CD4-positive, alpha-beta memory T cell (primary cell): ENCODE data around the gene PIGN. TPM values are rescaled to one million over a fixed set of nuclear protein-coding genes. Genes with fewer than 3 reads are reported as not detected.

ENCODE experiments used
- CTCF ChIA-PET: fragments of 350-600 bp; sonication (Branson Sonifier 250); formaldehyde crosslinking; loops from one replicate; lab custom pipeline; 2021; ENCODE audit warnings: inconsistent platforms; ENCODE audit not compliant: partially characterized antibody; lab: Charles Lee
- POLR2A ChIA-PET: fragments of 350-600 bp; sonication (Branson Sonifier 250); formaldehyde crosslinking; loops from one replicate; lab custom pipeline; 2021; ENCODE audit not compliant: partially characterized antibody; lab: Charles Lee
- DNase-seq, 5 donors: peaks; one replicate each; pipeline versions ENCODE4 v3.0.0 to v3.0.0-alpha.2; 2020 to 2022; ENCODE audit warnings: mixed read lengths in 1 of 5
- H3K27ac ChIP-seq: one replicate; pipeline ENCODE4 v1.7.0; 2013; ENCODE audit warnings: low read depth, low read length
- H3K27me3 ChIP-seq: 2 replicates; pipeline ENCODE4 v1.7.0; 2013; ENCODE audit warnings: mild to moderate bottlenecking, low read length, moderate library complexity; ENCODE audit not compliant: insufficient read depth
- H3K36me3 ChIP-seq: 2 replicates; pipeline ENCODE4 v1.7.0; 2013; ENCODE audit warnings: mild to moderate bottlenecking, low read length, moderate library complexity; ENCODE audit not compliant: insufficient read depth
- H3K4me1 ChIP-seq: 2 replicates; pipeline ENCODE4 v1.7.0; 2013; ENCODE audit warnings: mild to moderate bottlenecking, low read length, moderate library complexity; ENCODE audit not compliant: insufficient read depth
- H3K4me3 ChIP-seq, 2 donors: one replicate each; pipeline ENCODE4 v1.7.0; 2013; ENCODE audit warnings: low read length in 2 of 2, mild to moderate bottlenecking in 1 of 2
- H3K9me3 ChIP-seq, 2 donors: one replicate each; pipeline ENCODE4 v1.7.0; 2013; ENCODE audit warnings: low read length in 2 of 2, control low read depth in 1 of 2; ENCODE audit not compliant: control insufficient read depth in 1 of 2
- H3K27ac Mint-ChIP-seq, 7 donors: one replicate each; pipeline ENCODE4 v1.8.0; 2020 to 2021; ENCODE audit warnings: mixed read lengths in 7 of 7, mild to moderate bottlenecking in 6 of 7, inconsistent platforms in 3 of 7, moderate library complexity in 3 of 7
- H3K27me3 Mint-ChIP-seq, 2 donors: one replicate each; pipeline ENCODE4 v1.8.0; 2020 to 2021; ENCODE audit warnings: mixed read lengths in 2 of 2
- H3K36me3 Mint-ChIP-seq, 2 donors: one replicate each; pipeline ENCODE4 v1.8.0; 2020 to 2021; ENCODE audit warnings: mixed read lengths in 2 of 2, inconsistent platforms in 1 of 2, mild to moderate bottlenecking in 1 of 2
- H3K4me1 Mint-ChIP-seq, 4 donors: one replicate each; pipeline ENCODE4 v1.8.0; 2020 to 2021; ENCODE audit warnings: mixed read lengths in 4 of 4, mild to moderate bottlenecking in 1 of 4
- H3K4me3 Mint-ChIP-seq, 8 donors: one replicate each; pipeline ENCODE4 v1.8.0; 2020 to 2021; ENCODE audit warnings: mixed read lengths in 8 of 8, mild to moderate bottlenecking in 7 of 8, moderate library complexity in 6 of 8, inconsistent platforms in 3 of 8
- H3K9me3 Mint-ChIP-seq, 8 donors: one replicate each; pipeline ENCODE4 v1.8.0; 2020 to 2021; ENCODE audit warnings: mixed read lengths in 8 of 8, mild to moderate bottlenecking in 5 of 8, inconsistent platforms in 3 of 8, moderate library complexity in 1 of 8
- intact Hi-C: fragments of 100-400 bp; cut with micrococcal nuclease; formaldehyde crosslinking; loops from one replicate; pipeline ENCODE4 v1.15.1; 2023
- polyA plus RNA-seq, 2 donors: library from polyadenylated mRNA; unstranded; fragments of 300-500 nt; fragmentation: Illumina TruSeq; gene quantifications; one replicate each; pipeline ENCODE4 v1.2.3, GENCODE V29; 2021
- total RNA-seq, 2 experiments: library from RNA; stranded (reverse); gene quantifications; one replicate each; pipeline ENCODE4 v1.2.3, GENCODE V29; 2021

Gene PIGN, protein sequence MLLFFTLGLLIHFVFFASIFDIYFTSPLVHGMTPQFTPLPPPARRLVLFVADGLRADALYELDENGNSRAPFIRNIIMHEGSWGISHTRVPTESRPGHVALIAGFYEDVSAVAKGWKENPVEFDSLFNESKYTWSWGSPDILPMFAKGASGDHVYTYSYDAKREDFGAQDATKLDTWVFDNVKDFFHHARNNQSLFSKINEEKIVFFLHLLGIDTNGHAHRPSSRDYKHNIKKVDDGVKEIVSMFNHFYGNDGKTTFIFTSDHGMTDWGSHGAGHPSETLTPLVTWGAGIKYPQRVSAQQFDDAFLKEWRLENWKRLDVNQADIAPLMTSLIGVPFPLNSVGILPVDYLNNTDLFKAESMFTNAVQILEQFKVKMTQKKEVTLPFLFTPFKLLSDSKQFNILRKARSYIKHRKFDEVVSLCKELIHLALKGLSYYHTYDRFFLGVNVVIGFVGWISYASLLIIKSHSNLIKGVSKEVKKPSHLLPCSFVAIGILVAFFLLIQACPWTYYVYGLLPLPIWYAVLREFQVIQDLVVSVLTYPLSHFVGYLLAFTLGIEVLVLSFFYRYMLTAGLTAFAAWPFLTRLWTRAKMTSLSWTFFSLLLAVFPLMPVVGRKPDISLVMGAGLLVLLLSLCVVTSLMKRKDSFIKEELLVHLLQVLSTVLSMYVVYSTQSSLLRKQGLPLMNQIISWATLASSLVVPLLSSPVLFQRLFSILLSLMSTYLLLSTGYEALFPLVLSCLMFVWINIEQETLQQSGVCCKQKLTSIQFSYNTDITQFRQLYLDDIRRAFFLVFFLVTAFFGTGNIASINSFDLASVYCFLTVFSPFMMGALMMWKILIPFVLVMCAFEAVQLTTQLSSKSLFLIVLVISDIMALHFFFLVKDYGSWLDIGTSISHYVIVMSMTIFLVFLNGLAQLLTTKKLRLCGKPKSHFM
- total RNA-seq = 10 to 100 TPM; 27.7 to 31.0 TPM
- 10 to 100 TPM; 12.9 to 15.4 TPM for polyA plus RNA-seq

DNA sequence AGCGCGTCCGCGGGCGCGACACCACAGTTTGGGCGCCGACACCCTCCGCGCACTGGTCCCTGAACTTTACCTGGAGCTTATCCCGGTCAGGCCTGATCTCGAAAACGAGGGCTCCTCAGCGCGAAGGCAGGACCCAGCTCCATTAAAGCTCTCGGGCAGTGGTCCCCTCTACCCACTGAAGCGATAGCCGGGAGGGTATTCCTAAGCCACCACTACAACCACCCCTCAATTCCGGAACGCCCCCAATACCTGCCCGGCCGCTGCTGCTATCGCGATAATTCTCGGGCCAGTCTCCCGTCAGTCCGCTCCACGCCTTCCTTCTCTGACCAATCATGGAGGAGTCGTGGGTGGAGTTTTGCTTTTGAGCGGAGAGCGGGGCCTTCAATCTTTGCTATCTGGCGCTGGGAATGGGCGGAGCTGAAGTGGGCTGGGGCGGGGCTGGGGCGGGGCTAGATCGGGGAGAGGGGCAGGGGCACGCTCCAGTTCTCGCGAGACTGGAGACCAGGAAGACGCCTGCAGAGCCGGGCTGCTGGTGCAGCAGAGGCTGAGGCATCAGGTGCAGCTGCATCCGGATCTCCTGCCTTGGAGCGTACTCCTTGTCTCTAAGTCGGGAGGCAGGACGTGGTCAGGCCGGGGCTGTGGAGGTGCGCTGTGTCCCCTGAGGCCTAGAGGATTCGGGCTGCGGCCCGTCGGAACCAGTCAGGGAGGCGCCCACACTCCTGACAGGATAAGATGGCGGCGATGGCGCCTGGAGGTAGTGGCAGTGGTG is at the start of gene PIGN, which contains the start of gene RELCH:
Gene PIGN, minus strand, starts transcription at position 283 of the 769 bp plus-strand sequence. CDS start 25,703 bp downstream, outside the sequence.
Gene RELCH, plus strand, starts transcription at position 482 of the 769 bp plus-strand sequence. Its CDS starts 251 bp downstream, at position 733.
- POLR2A ChIA-PET = interaction anchor here (0.6 to 2.5 kb wide), 20 partner anchors 12 to 1135 kb away, joined by 3 to 23 read pairs (median 4); partner anchors contain the start of genes BCL2, PHLPP1 and ZCCHC2
- Histone ChIP-seq H3K9me3 (no peaks in the 10 kb centered on the region), H3K27ac (peak within 1 kb of the TSS; percentile 79), H3K27me3 (no peaks in the 10 kb centered on the region), H3K4me1 (peaks cover 56% of the 10 kb centered on the region), H3K4me3 (peak within 1 kb of the TSS; percentile 76 to 100), H3K36me3 (no peaks in the 10 kb centered on the region)
- peaks cover 12 to 30% of the 10 kb centered on the region in 2 donors for H3K36me3 Mint-ChIP-seq
- peaks cover 0 to under 1% (median 0%) of the 10 kb centered on the region in 8 donors for H3K9me3 Mint-ChIP-seq
- peak; percentile 95 to 99 (median 97) for DNase-seq
- H3K4me3 Mint-ChIP-seq = peak within 1 kb of the TSS; percentile 94 to 99 (median 99)
- intact Hi-C loops = loop anchor here (1.0 to 5.0 kb wide), 7 partner anchors 62 to 1783 kb away; partner anchors contain the start of genes PHLPP1, SERPINB8 and VPS4B
- CTCF ChIA-PET = interaction anchor here (0.9 to 9.1 kb wide), 8 partner anchors 11 to 239 kb away, joined by 4 to 191 read pairs (median 6); no protein-coding TSS in a partner anchor
- peaks cover 41 to 73% (median 57%) of the 10 kb centered on the region in 4 donors for H3K4me1 Mint-ChIP-seq
- peak within 1 kb of the TSS; percentile 95 to 97 (median 96) for H3K27ac Mint-ChIP-seq
- H3K27me3 Mint-ChIP-seq = no peaks in the 10 kb centered on the region

DNA sequence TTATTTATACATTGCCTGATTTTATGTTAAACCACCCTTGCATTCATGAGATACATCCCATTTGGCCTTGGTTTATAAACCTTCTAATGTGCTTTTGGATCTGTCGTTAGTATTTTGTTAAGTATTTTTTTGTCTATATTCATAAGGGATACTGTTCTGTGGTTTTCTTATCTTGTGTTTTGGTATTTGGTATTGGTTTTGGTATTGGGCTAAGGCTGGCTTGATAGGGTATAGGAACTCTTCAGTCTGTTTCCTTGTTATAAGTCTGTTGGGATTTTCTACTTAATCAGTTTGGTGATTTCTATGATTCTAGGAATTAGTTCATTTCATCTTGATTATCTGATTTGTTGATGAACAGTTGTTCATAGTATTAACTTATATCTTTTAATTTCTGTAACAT is 49.4 kb upstream of the PIGN start:
- Mint-ChIP-seq H3K27me3 (no peaks in the 10 kb centered on the region), H3K4me1 (peaks cover 11 to 18% (median 15%) of the 10 kb centered on the region in 4 donors), H3K36me3 (peaks cover 44 to 46% of the 10 kb centered on the region in 2 donors), H3K4me3 (no peak overlapping the region), H3K27ac (no peak overlapping the region), H3K9me3 (peaks cover 0 to 2% (median 0%) of the 10 kb centered on the region in 8 donors)
- ChIA-PET CTCF (no interaction called here), POLR2A (no interaction called here)
- no peaks in the 10 kb centered on the region for H3K4me1 ChIP-seq
- H3K9me3 ChIP-seq = no peaks in the 10 kb centered on the region
- intact Hi-C loops = no loop called here
- H3K27ac ChIP-seq = no peak overlapping the region
- H3K4me3 ChIP-seq = no peak overlapping the region
- DNase-seq = no peak
- peaks cover 13% of the 10 kb centered on the region for H3K36me3 ChIP-seq
- no peaks in the 10 kb centered on the region for H3K27me3 ChIP-seq

DNA sequence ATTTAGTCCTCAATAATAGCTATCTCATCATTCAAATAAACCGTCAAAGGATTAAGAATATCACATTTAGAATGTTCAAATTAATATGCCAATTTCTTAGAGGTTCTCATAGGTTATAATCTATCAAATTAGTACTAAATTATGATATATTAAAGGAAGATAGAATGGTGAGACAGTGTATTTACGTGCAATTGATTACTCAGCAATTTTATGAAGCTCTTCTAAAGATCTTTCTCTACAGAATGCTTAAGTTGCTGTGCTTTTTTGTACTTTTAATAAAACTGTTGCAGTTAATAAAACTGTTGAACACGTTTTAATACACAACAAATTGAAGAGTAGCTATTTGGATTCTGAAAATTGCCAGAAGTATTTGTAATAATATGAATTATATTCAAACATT is 39.2 kb upstream of the PIGN start:
- CTCF ChIA-PET = interaction anchor here (1.7 to 2.3 kb wide), 2 partner anchors 24 to 39 kb away, joined by 7 to 8 read pairs; partner anchors contain the start of genes PIGN and RELCH
- Histone ChIP-seq H3K9me3 (peaks cover 0 to 3% of the 10 kb centered on the region in 2 donors), H3K4me1 (no peaks in the 10 kb centered on the region), H3K27me3 (no peaks in the 10 kb centered on the region), H3K36me3 (peaks cover 33% of the 10 kb centered on the region), H3K4me3 (no peak overlapping the region), H3K27ac (no peak overlapping the region)
- Mint-ChIP-seq H3K27me3 (no peaks in the 10 kb centered on the region), H3K27ac (no peak overlapping the region), H3K9me3 (peaks cover 0 to 8% (median 5%) of the 10 kb centered on the region in 8 donors), H3K4me3 (no peak overlapping the region), H3K36me3 (peaks cover 54 to 67% of the 10 kb centered on the region in 2 donors), H3K4me1 (peaks cover 0 to 1% (median 0%) of the 10 kb centered on the region in 4 donors)
- intact Hi-C loops = no loop called here
- DNase-seq = no peak
- POLR2A ChIA-PET = no interaction called here

GRCh38 chr18:62224229-62224628 is 37.4 kb upstream of the PIGN start:
- Histone ChIP-seq H3K27ac (no peak overlapping the region), H3K36me3 (peaks cover 27% of the 10 kb centered on the region), H3K9me3 (peaks cover 0 to 3% of the 10 kb centered on the region in 2 donors), H3K4me1 (no peaks in the 10 kb centered on the region), H3K4me3 (no peak overlapping the region), H3K27me3 (no peaks in the 10 kb centered on the region)
- Mint-ChIP-seq H3K27ac (no peak overlapping the region), H3K9me3 (peaks cover 0 to 8% (median 5%) of the 10 kb centered on the region in 8 donors), H3K27me3 (no peaks in the 10 kb centered on the region), H3K4me1 (peaks cover 0 to 5% (median 2%) of the 10 kb centered on the region in 4 donors), H3K36me3 (peaks cover 40 to 54% of the 10 kb centered on the region in 2 donors), H3K4me3 (no peak overlapping the region)
- CTCF ChIA-PET = no interaction called here
- intact Hi-C loops = no loop called here
- POLR2A ChIA-PET = no interaction called here
- DNase-seq = no peak

DNA sequence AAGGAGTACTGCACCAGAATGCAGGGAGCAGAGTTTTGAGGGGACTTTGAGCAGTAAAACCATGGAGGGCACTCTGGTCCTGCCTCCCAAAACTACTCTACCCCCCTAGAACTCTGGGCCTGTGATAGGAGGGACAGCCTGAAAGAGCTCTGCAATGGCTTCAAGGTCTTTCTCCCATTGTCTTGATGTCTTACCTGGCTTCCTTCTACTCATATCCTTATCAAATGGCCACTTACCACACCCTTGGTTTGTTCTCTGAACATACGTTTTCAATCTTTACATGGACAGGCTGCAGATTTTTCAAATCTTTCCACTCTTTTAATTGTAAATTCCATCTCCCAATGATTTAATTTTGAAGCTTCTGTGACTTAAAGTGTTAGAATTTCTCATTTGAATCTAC is 27.9 kb upstream of the PIGN start:
- Histone ChIP-seq H3K4me1 (no peaks in the 10 kb centered on the region), H3K9me3 (no peaks in the 10 kb centered on the region), H3K4me3 (no peak overlapping the region), H3K27ac (no peak overlapping the region), H3K27me3 (no peaks in the 10 kb centered on the region), H3K36me3 (peaks cover 12% of the 10 kb centered on the region)
- POLR2A ChIA-PET = interaction anchor here (1.0 kb wide), 1 partner anchor 28 kb away, joined by 6 read pairs; the partner anchor contains the start of genes PIGN and RELCH
- H3K27me3 Mint-ChIP-seq = no peaks in the 10 kb centered on the region
- no peak for DNase-seq
- peaks cover 22 to 36% (median 28%) of the 10 kb centered on the region in 4 donors for H3K4me1 Mint-ChIP-seq
- H3K27ac Mint-ChIP-seq = no peak overlapping the region
- peaks cover 0 to 3% (median 0%) of the 10 kb centered on the region in 8 donors for H3K9me3 Mint-ChIP-seq
- intact Hi-C loops = no loop called here
- no peak overlapping the region for H3K4me3 Mint-ChIP-seq
- H3K36me3 Mint-ChIP-seq = peaks cover 33 to 41% of the 10 kb centered on the region in 2 donors
- CTCF ChIA-PET = interaction anchor here (0.7 to 1.6 kb wide), 2 partner anchors 33 to 35 kb away, joined by 4 to 8 read pairs; no protein-coding TSS in a partner anchor

- Mint-ChIP-seq H3K27ac (no peak overlapping the region), H3K27me3 (no peaks in the 10 kb centered on the region), H3K36me3 (peaks cover 33 to 34% of the 10 kb centered on the region in 2 donors), H3K4me3 (no peak overlapping the region), H3K4me1 (peaks cover 33 to 51% (median 39%) of the 10 kb centered on the region in 4 donors), H3K9me3 (peaks cover 0 to 3% (median 0%) of the 10 kb centered on the region in 8 donors)
- no peak for DNase-seq
- Histone ChIP-seq H3K27ac (no peak overlapping the region), H3K36me3 (peaks cover 10% of the 10 kb centered on the region), H3K9me3 (no peaks in the 10 kb centered on the region), H3K4me1 (peaks cover 7% of the 10 kb centered on the region), H3K4me3 (no peak overlapping the region), H3K27me3 (no peaks in the 10 kb centered on the region)
- CTCF ChIA-PET = no interaction called here
- intact Hi-C loops = no loop called here
- POLR2A ChIA-PET = no interaction called here
Observed at GRCh38 chr18:62211325-62211828, 24.5 kb upstream of the PIGN start.
